ENCODE results near the gene CPSF4L.

Gene CPSF4L

GRCh38 chr17:73203135-73203787, 58.4 kb downstream of the CPSF4L start:
- DNase-seq (ENCODE audit: low spot score): no peak

DNA sequence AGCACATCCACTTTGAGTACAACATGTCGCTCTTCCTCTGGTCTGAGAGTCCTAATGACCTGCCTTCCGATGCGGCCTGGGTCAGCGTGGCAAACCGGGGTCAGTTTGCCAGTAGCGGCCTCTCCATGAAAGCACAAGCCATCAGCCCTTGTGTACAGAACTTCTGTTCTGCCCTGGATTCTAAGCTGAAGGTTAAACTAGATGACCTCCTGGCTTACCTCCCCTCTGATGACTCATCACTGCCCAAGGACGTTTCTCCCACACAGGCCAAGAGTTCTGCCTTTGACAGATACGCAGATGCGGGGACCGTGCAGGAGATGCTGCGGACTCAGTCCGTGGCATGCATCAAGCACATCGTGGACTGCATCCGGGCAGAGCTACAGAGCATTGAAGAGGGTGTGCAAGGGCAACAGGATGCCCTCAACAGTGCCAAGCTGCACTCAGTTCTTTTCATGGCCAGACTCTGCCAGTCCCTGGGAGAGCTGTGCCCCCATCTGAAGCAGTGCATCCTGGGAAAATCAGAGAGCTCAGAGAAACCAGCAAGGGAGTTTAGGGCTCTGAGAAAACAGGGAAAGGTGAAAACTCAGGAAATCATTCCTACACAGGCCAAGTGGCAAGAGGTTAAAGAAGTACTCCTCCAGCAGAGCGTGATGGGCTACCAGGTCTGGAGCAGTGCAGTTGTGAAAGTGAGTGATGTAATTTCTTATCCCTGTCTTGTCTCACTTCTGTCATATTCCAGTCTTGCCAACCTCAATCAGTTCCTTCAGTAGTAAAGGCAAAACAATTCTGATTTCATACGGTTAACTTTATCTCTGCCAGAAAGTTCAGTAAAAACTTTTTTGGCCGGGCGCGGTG, 60.2 kb downstream of the CPSF4L start:
- no peak for DNase-seq (ENCODE audit: low spot score)

DNA sequence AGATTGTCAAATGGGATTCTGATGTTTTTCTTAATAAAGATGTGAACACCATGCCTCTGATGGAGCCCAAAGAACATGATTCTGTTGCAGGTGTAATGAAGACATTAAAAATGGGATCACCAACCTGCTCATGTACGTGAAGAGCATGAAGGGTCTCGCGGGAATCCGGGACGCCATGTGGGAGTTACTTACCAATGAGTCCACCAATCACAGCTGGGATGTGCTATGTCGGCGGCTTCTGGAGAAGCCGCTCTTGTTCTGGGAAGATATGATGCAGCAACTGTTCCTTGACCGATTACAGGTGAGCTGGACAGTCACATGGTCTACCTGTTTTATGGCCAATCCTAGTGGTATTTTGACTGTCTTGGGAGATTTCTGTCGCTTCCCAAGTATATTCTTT, 61.2 kb downstream of the CPSF4L start:
- DNase-seq (ENCODE audit: low spot score): no peak

GRCh38 chr17:73199751-73200317, 61.8 kb downstream of the CPSF4L start:
- no peak for DNase-seq (ENCODE audit: low spot score)

- DNase-seq (ENCODE audit: low spot score): no peak
Measured at GRCh38 chr17:73198930-73199260, 62.8 kb downstream of the CPSF4L start.

Data from RKO (cell line).